Inflammatory macrophage (primary cell): ENCODE data around the gene FSHR.

ENCODE experiments used
- DNase-seq, 2 donors: peaks; one replicate each; pipeline ENCODE4 v3.0.0-alpha.2; 2020 to 2022
- total RNA-seq, 18 experiments: gene quantifications; one replicate each; lab custom pipeline; 2026; ENCODE audit warnings: mixed read lengths in 6 of 18, inconsistent platforms in 2 of 18; lab: John Stamatoyannopoulos, UW

The FSHR gene, protein sequence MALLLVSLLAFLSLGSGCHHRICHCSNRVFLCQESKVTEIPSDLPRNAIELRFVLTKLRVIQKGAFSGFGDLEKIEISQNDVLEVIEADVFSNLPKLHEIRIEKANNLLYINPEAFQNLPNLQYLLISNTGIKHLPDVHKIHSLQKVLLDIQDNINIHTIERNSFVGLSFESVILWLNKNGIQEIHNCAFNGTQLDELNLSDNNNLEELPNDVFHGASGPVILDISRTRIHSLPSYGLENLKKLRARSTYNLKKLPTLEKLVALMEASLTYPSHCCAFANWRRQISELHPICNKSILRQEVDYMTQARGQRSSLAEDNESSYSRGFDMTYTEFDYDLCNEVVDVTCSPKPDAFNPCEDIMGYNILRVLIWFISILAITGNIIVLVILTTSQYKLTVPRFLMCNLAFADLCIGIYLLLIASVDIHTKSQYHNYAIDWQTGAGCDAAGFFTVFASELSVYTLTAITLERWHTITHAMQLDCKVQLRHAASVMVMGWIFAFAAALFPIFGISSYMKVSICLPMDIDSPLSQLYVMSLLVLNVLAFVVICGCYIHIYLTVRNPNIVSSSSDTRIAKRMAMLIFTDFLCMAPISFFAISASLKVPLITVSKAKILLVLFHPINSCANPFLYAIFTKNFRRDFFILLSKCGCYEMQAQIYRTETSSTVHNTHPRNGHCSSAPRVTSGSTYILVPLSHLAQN
- total RNA-seq, result 0 to 0.06 (median 0) reads per million in 18 experiments

- DNase-seq, result no peak
Observed at GRCh38 chr2:49154140-49154539, at the start of gene FSHR. FSHR (minus strand) TSS chr2:49154515; CDS start chr2:49154417, 98 bp downstream.

DNA sequence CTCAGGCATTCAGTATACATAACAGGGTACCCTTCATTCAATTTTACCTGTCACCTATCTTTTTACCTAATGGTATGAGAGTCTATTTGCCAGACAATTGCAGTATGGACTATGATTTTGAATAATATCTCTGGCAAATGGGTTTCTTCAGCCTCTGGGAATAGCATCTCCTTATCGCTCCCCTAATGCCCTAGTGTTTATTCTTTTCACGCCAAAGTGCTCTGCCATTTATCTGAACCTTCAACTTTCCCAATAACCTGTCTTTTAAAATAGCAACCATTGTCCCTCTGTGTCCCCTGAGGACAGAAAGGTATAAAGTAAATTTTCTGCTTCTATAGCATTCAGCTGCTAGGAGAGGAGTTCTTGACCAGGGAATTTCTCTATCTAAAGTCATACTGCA is 45.0 kb upstream of the FSHR start:
- DNase-seq, result no peak

GRCh38 chr2:49194701-49195100 is 40.4 kb upstream of the FSHR start:
- no peak for DNase-seq

- DNase-seq, result no peak
Observed at GRCh38 chr2:49192036-49192435, 37.7 kb upstream of the FSHR start.

- DNase-seq, result no peak
Observed at GRCh38 chr2:49189512-49190225, 35.4 kb upstream of the FSHR start.

GRCh38 chr2:49186050-49186648 is 31.8 kb upstream of the FSHR start:
- no peak for DNase-seq

GRCh38 chr2:49178656-49179055 is 24.3 kb upstream of the FSHR start:
- DNase-seq, result no peak

DNA sequence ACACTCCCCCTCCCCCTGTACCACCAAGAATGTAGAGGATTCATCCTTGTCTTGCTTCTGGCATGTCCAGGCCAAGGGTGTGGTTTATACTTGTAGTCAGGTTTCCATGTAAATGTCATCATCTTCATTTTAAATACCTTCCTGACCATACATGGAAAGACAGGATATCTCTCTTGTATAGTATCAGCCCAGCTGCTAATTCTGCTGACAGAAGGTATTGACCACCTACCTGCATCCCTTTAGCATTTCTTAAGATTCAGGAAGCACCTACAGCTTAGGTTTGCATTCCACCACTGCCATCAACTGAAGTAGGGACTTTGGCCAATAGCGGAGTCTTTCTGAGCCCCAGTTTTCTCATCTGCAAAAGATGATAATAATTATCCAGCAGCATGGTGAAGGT is 22.9 kb upstream of the FSHR start:
- no peak for DNase-seq

DNA sequence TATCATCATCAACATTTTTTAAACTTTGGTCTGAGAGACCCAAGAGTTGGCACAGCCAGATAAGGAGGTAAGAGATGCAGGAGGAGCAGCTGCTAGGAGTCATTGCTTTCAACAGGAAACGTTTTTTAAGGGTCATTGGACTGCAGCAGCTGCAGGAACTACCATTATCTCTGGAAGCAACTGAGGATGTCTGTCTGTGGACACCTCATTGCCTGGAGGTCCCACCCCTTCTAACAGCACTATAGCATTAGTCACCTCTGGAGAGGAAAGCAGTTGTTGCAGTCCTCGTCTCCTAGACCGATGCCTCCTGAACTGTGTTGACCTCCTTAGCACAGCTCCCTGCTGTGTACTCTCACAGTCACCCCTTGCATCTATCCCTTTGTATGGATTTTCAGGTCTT is 21.5 kb upstream of the FSHR start:
- no peak for DNase-seq

DNA sequence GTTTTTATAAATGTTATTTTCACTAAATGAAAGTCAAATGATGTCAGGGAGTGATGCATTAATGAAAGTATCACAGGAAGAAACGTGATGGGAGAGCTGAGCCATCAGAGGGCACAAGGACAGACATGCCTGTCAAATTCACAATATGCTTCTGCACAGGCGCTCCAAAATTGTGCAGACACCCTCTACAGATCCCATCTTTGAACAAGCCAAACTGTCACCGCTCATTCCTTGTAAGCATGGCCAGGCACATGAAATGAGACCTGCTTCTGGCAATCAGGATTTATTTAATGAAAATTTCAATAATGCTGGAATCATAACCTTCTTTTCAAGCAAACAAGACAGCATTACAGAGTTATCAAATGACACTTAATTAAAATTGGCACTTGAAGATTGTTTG is 20.4 kb upstream of the FSHR start:
- DNase-seq, result no peak

- DNase-seq, result no peak
Observed at GRCh38 chr2:49167131-49167530, 12.8 kb upstream of the FSHR start.

DNA sequence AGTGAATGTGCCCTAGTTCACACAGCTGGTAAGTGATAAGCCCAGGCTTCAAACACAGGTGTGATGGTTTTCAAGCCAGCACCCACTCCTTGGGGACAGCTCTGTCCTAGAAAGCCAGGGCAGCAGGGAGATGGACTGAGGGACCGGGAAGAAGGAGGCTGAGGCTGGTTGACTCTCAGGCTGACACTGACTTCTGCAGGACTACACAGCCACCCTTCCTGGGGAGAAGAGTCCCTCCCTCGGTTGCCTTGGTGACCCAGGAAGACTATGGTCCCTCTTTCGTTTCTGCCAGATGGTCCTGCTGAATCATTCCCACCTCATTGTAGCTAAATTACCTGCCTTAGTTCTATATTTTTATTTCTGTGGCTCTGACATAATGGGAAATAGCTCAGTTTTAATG is 11.3 kb upstream of the FSHR start:
- no peak for DNase-seq

DNA sequence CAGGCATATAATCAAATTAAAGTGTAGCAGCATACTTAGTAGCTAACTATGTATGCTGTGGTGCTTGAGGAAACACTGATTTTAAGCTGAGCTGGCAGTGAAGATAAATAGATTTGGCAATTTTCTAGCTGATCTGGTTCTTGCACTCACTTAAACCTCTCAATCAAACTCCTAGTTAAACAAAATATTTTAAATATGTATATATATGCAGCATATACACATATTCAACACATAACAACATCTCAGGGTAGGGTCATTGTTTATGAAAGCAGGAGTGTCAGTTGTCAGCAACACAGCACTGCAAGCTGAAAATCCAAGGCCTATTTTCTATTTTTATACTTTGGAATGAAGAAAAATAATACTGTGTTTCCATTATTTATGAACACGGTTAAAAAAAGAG is 10.4 kb upstream of the FSHR start:
- no peak for DNase-seq

DNA sequence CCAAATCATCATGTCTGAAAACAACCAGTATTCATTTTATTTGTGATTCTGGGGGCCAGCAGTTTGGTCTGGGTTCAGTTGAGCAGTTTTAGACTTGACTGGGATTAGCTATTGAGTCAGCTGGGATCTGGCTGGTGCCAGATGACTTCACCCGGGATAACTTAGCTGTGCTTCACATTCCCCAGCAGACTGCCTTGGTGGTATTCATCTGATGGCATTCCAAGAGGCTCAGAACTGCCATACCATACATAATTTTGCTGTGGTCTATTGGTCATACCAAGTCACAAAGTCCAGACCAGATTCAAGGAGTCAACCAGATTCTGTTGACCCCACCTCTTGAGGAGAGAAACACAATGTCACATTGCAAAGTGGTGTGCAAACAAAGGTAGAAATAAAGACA is 7.8 kb upstream of the FSHR start:
- no peak for DNase-seq

- DNase-seq, result no peak
Observed at GRCh38 chr2:49154891-49155290, 576 bp upstream of the FSHR start.

GRCh38 chr2:49153252-49153651 is 1.1 kb downstream of the FSHR start:
- no peak for DNase-seq

DNA sequence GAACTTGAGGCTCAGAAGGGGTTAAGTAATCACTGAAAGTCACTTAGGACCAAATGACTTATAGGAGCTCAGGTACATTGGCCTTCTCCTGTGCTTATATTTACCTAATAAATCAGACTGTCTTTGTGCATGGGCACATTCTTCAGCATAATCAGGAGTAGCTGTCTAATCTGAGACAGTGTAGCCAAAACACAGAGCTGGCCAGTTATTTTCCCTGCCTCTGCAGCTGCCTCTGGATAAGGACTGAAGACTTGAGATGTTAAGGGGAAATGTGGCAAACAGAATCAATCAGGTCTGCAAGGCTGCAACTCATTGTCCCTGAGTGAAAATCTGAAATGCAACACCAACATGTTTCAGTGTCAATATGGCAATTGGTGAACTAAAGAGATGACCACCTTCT is 1.5 kb downstream of the FSHR start:
- DNase-seq, result no peak

DNA sequence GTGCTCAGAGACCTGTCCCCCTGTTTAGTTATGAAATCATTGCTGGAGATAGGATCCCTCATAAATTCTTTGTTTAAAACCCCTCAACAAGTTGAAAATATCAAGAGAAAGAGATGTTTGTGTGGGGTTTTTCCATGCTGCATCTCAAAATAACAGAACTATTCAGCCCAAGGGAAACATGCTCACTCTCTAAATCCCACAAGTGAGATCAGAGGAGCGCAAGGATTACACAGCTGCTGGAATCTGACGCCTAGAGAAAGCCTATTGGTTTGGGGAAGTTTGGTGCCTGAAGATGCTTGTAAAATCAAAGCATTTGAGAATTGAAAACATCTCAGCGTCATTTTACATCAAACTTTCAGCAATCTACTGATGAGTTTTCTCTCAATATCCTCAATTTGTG is 7.9 kb downstream of the FSHR start:
- no peak for DNase-seq

DNA sequence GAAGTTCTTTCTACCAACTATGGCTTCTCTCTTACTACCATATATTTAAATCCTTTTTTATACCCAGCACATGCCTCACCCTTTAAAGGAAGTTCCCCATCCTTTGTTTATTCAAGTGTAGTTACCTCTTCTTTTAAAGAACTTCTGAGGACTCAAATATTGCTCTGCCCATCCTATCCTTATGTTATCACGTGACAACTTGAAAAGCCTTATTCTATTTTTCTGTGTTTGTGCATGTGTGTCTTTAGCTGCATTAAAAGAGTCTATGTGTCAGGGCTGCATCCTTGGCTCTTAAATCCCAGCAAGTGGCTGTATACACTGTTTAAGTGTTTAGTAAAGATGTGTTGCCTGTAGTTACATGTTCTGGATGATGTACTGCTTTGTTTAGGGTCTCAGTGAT is 22.5 kb downstream of the FSHR start:
- DNase-seq, result no peak

DNA sequence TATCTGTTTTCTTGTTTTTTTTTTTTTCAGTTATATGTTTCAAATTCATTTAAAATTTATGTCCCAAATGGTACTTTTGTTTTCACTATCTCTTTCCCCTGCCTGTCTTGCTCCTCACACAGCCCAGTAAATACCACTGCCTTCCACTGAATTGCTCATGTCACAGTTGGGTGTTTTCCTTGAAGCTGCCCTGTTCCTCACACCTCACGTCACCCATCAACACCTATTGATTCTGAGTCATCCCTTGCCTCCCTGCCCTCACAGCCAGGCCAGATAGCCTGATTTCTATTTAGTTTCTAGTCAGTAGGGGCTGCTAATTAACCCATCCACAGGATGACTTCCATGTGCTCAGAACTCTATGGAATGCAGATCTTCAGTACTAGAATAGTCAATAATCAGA is 25.3 kb downstream of the FSHR start:
- no peak for DNase-seq

GRCh38 chr2:49123600-49123999 is 30.7 kb downstream of the FSHR start:
- DNase-seq, result no peak

DNA sequence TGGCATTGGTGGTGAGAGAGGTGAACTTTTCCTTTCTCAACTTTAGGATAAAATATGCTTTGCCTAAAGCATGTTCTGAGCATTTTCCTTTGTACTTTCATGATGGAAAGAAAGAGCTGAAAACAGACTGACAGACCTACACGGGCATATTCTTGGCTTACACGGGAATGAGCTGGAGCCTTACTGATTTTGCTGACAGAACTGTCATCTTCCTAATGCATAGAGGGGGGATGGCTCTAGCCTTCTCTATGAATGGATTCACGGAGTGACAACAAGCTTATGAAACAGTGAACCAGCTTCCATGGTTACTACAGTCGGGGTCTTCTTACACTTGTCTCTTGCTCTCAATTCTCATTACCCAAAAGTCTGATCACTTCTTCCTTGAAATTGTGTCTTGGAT is 32.2 kb downstream of the FSHR start:
- DNase-seq, result no peak

DNA sequence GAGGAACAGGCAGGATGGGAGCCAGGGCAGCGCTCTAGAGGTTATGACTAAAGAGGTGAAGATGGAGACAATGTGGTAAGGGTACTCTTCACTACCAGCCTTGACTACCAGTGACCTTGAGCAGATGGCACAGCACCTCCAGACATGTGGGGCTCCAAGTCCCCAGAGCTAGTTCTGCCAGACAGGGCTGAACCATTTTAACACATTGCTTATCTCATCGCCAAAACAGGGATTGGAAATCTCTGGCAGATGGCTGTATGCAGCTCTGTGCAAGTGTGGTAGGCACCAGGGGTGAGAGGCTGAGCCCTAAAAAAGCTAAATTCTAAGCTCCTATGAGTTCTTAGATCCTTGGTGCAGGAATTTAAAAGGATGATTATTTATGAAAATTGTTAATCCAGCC is 41.3 kb downstream of the FSHR start:
- no peak for DNase-seq
